ENCODE data around the gene ACKR3. TPM values are rescaled to one million over a fixed set of nuclear protein-coding genes. Genes with fewer than 3 reads are reported as not detected.

ACKR3 gene
- total and polyA plus RNA-seq, 2 donors = 7.1 to 13.9 TPM

- H3K36me3 ChIP-seq (ENCODE audit: control insufficient read depth in 2 of 2, insufficient read depth in 2 of 2, low read length in 1 of 2) = no peaks in the 10 kb centered on the region
- H3K27me3 ChIP-seq (ENCODE audit: control insufficient read depth in 2 of 2, insufficient read depth in 1 of 2, low read length in 1 of 2) = peaks cover 0 to 9% of the 10 kb centered on the region in 2 donors
- no peak for DNase-seq (ENCODE audit: low read depth in 6 of 9, low spot score in 9 of 9)
- 89% methylated on average over 13 of the region's 13 CpGs for WGBS
- no peaks in the 10 kb centered on the region for H3K9me3 ChIP-seq (ENCODE audit: control insufficient read depth in 2 of 2, insufficient read depth in 1 of 2, low read length in 1 of 2)
- no peak overlapping the region for H3K27ac ChIP-seq (ENCODE audit: low read depth in 1 of 2, low read length in 1 of 2)
- no peak overlapping the region for H3K4me3 ChIP-seq (ENCODE audit: low read length in 2 of 2)
- no peaks in the 10 kb centered on the region for H3K4me1 ChIP-seq (ENCODE audit: control insufficient read depth in 2 of 2, insufficient read depth in 2 of 2, low read length in 2 of 2)
Observed at GRCh38 chr2:236605345-236605734, 35.7 kb downstream of the ACKR3 start.

GRCh38 chr2:236606023-236606422 is 36.4 kb downstream of the ACKR3 start:
- H3K27me3 ChIP-seq (ENCODE audit: control insufficient read depth in 2 of 2, insufficient read depth in 1 of 2, low read length in 1 of 2) = peaks cover 0 to 9% of the 10 kb centered on the region in 2 donors
- WGBS = 96% methylated on average over 10 of the region's 10 CpGs
- DNase-seq (ENCODE audit: low read depth in 6 of 9, low spot score in 9 of 9) = no peak
- no peaks in the 10 kb centered on the region for H3K4me1 ChIP-seq (ENCODE audit: control insufficient read depth in 2 of 2, insufficient read depth in 2 of 2, low read length in 2 of 2)
- no peaks in the 10 kb centered on the region for H3K9me3 ChIP-seq (ENCODE audit: control insufficient read depth in 2 of 2, insufficient read depth in 1 of 2, low read length in 1 of 2)
- H3K36me3 ChIP-seq (ENCODE audit: control insufficient read depth in 2 of 2, insufficient read depth in 2 of 2, low read length in 1 of 2) = no peaks in the 10 kb centered on the region
- H3K27ac ChIP-seq (ENCODE audit: low read depth in 1 of 2, low read length in 1 of 2) = no peak overlapping the region
- H3K4me3 ChIP-seq (ENCODE audit: low read length in 2 of 2) = no peak overlapping the region

GRCh38 chr2:236607471-236608187 is 38.0 kb downstream of the ACKR3 start:
- H3K4me3 ChIP-seq (ENCODE audit: low read length in 2 of 2) = no peak overlapping the region
- H3K9me3 ChIP-seq (ENCODE audit: control insufficient read depth in 2 of 2, insufficient read depth in 1 of 2, low read length in 1 of 2) = no peaks in the 10 kb centered on the region
- H3K27ac ChIP-seq (ENCODE audit: low read depth in 1 of 2, low read length in 1 of 2) = no peak overlapping the region
- H3K36me3 ChIP-seq (ENCODE audit: control insufficient read depth in 2 of 2, insufficient read depth in 2 of 2, low read length in 1 of 2) = no peaks in the 10 kb centered on the region
- no peaks in the 10 kb centered on the region for H3K4me1 ChIP-seq (ENCODE audit: control insufficient read depth in 2 of 2, insufficient read depth in 2 of 2, low read length in 2 of 2)
- peaks cover 0 to 9% of the 10 kb centered on the region in 2 donors for H3K27me3 ChIP-seq (ENCODE audit: control insufficient read depth in 2 of 2, insufficient read depth in 1 of 2, low read length in 1 of 2)
- DNase-seq (ENCODE audit: low read depth in 6 of 9, low spot score in 9 of 9) = no peak
- 69% methylated on average over 9 of the region's 9 CpGs for WGBS

GRCh38 chr2:236608188-236608525 is 38.5 kb downstream of the ACKR3 start:
- H3K27ac ChIP-seq (ENCODE audit: low read depth in 1 of 2, low read length in 1 of 2) = no peak overlapping the region
- H3K36me3 ChIP-seq (ENCODE audit: control insufficient read depth in 2 of 2, insufficient read depth in 2 of 2, low read length in 1 of 2) = no peaks in the 10 kb centered on the region
- H3K9me3 ChIP-seq (ENCODE audit: control insufficient read depth in 2 of 2, insufficient read depth in 1 of 2, low read length in 1 of 2) = no peaks in the 10 kb centered on the region
- H3K4me1 ChIP-seq (ENCODE audit: control insufficient read depth in 2 of 2, insufficient read depth in 2 of 2, low read length in 2 of 2) = no peaks in the 10 kb centered on the region
- peaks cover 0 to 9% of the 10 kb centered on the region in 2 donors for H3K27me3 ChIP-seq (ENCODE audit: control insufficient read depth in 2 of 2, insufficient read depth in 1 of 2, low read length in 1 of 2)
- no peak overlapping the region for H3K4me3 ChIP-seq (ENCODE audit: low read length in 2 of 2)
- over 99% methylated on average over 3 of the region's 3 CpGs for WGBS
- DNase-seq (ENCODE audit: low read depth in 6 of 9, low spot score in 9 of 9) = no peak

- H3K4me1 ChIP-seq (ENCODE audit: control insufficient read depth in 2 of 2, insufficient read depth in 2 of 2, low read length in 2 of 2) = no peaks in the 10 kb centered on the region
Observed at GRCh38 chr2:236608710-236609109, 39.1 kb downstream of the ACKR3 start.

GRCh38 chr2:236610991-236611821 is 41.6 kb downstream of the ACKR3 start:
- 90% methylated on average over 8 of the region's 8 CpGs for WGBS
- Histone ChIP-seq H3K4me3 (ENCODE audit: low read length in 2 of 2) (no peak overlapping the region), H3K27me3 (ENCODE audit: control insufficient read depth in 2 of 2, insufficient read depth in 1 of 2, low read length in 1 of 2) (no peaks in the 10 kb centered on the region), H3K27ac (ENCODE audit: low read depth in 1 of 2, low read length in 1 of 2) (no peak overlapping the region), H3K9me3 (ENCODE audit: control insufficient read depth in 2 of 2, insufficient read depth in 1 of 2, low read length in 1 of 2) (no peaks in the 10 kb centered on the region), H3K36me3 (ENCODE audit: control insufficient read depth in 2 of 2, insufficient read depth in 2 of 2, low read length in 1 of 2) (no peaks in the 10 kb centered on the region), H3K4me1 (ENCODE audit: control insufficient read depth in 2 of 2, insufficient read depth in 2 of 2, low read length in 2 of 2) (no peaks in the 10 kb centered on the region)
- DNase-seq (ENCODE audit: low read depth in 6 of 9, low spot score in 9 of 9) = no peak

More at GRCh38 chr2:236608710-236609109, 39.1 kb downstream of the ACKR3 start:
- WGBS = 96% methylated on average over 3 of the region's 3 CpGs
- H3K4me3 ChIP-seq (ENCODE audit: low read length in 2 of 2) = no peak overlapping the region
- no peaks in the 10 kb centered on the region for H3K36me3 ChIP-seq (ENCODE audit: control insufficient read depth in 2 of 2, insufficient read depth in 2 of 2, low read length in 1 of 2)
- H3K9me3 ChIP-seq (ENCODE audit: control insufficient read depth in 2 of 2, insufficient read depth in 1 of 2, low read length in 1 of 2) = no peaks in the 10 kb centered on the region
- peaks cover 0 to 7% of the 10 kb centered on the region in 2 donors for H3K27me3 ChIP-seq (ENCODE audit: control insufficient read depth in 2 of 2, insufficient read depth in 1 of 2, low read length in 1 of 2)
- no peak for DNase-seq (ENCODE audit: low read depth in 6 of 9, low spot score in 9 of 9)
- H3K27ac ChIP-seq (ENCODE audit: low read depth in 1 of 2, low read length in 1 of 2) = no peak overlapping the region

GRCh38 chr2:236612737-236613136 is 43.1 kb downstream of the ACKR3 start:
- Histone ChIP-seq H3K4me3 (ENCODE audit: low read length in 2 of 2) (no peak overlapping the region), H3K4me1 (ENCODE audit: control insufficient read depth in 2 of 2, insufficient read depth in 2 of 2, low read length in 2 of 2) (no peaks in the 10 kb centered on the region), H3K27me3 (ENCODE audit: control insufficient read depth in 2 of 2, insufficient read depth in 1 of 2, low read length in 1 of 2) (no peaks in the 10 kb centered on the region), H3K9me3 (ENCODE audit: control insufficient read depth in 2 of 2, insufficient read depth in 1 of 2, low read length in 1 of 2) (no peaks in the 10 kb centered on the region), H3K27ac (ENCODE audit: low read depth in 1 of 2, low read length in 1 of 2) (no peak overlapping the region), H3K36me3 (ENCODE audit: control insufficient read depth in 2 of 2, insufficient read depth in 2 of 2, low read length in 1 of 2) (no peaks in the 10 kb centered on the region)
- no peak for DNase-seq (ENCODE audit: low read depth in 6 of 9, low spot score in 9 of 9)
- WGBS = 91% methylated on average over 10 of the region's 10 CpGs

GRCh38 chr2:236613612-236614011 is 44.0 kb downstream of the ACKR3 start:
- no peak overlapping the region for H3K4me3 ChIP-seq (ENCODE audit: low read length in 2 of 2)
- H3K27ac ChIP-seq (ENCODE audit: low read depth in 1 of 2, low read length in 1 of 2) = no peak overlapping the region
- H3K4me1 ChIP-seq (ENCODE audit: control insufficient read depth in 2 of 2, insufficient read depth in 2 of 2, low read length in 2 of 2) = no peaks in the 10 kb centered on the region
- H3K27me3 ChIP-seq (ENCODE audit: control insufficient read depth in 2 of 2, insufficient read depth in 1 of 2, low read length in 1 of 2) = no peaks in the 10 kb centered on the region
- 92% methylated on average over 4 of the region's 4 CpGs for WGBS
- H3K9me3 ChIP-seq (ENCODE audit: control insufficient read depth in 2 of 2, insufficient read depth in 1 of 2, low read length in 1 of 2) = no peaks in the 10 kb centered on the region
- no peaks in the 10 kb centered on the region for H3K36me3 ChIP-seq (ENCODE audit: control insufficient read depth in 2 of 2, insufficient read depth in 2 of 2, low read length in 1 of 2)
- DNase-seq (ENCODE audit: low read depth in 6 of 9, low spot score in 9 of 9) = no peak

GRCh38 chr2:236614551-236614950 is 44.9 kb downstream of the ACKR3 start:
- H3K36me3 ChIP-seq (ENCODE audit: control insufficient read depth in 2 of 2, insufficient read depth in 2 of 2, low read length in 1 of 2) = no peaks in the 10 kb centered on the region
- no peak overlapping the region for H3K4me3 ChIP-seq (ENCODE audit: low read length in 2 of 2)
- no peak for DNase-seq (ENCODE audit: low read depth in 6 of 9, low spot score in 9 of 9)
- H3K27ac ChIP-seq (ENCODE audit: low read depth in 1 of 2, low read length in 1 of 2) = no peak overlapping the region
- H3K4me1 ChIP-seq (ENCODE audit: control insufficient read depth in 2 of 2, insufficient read depth in 2 of 2, low read length in 2 of 2) = no peaks in the 10 kb centered on the region
- H3K9me3 ChIP-seq (ENCODE audit: control insufficient read depth in 2 of 2, insufficient read depth in 1 of 2, low read length in 1 of 2) = no peaks in the 10 kb centered on the region
- WGBS = 93% methylated on average over 5 of the region's 5 CpGs
- H3K27me3 ChIP-seq (ENCODE audit: control insufficient read depth in 2 of 2, insufficient read depth in 1 of 2, low read length in 1 of 2) = no peaks in the 10 kb centered on the region

All from thymus (tissue), 11 donors.